ENCODE results near the gene HECTD1. TPM values are rescaled to one million over a fixed set of nuclear protein-coding genes. Genes with fewer than 3 reads are reported as not detected.

HECTD1 gene
- polyA plus RNA-seq (2012; rRNA removed): 43.2 and 48.8 TPM in 2 replicates
- 44.1 and 51.7 TPM in 2 replicates for polyA plus RNA-seq (2012; cell fraction: cytosol; rRNA removed)
- polyA plus RNA-seq (2012; cell fraction: nucleus; rRNA removed): 144 and 147 TPM in 2 replicates

DNA sequence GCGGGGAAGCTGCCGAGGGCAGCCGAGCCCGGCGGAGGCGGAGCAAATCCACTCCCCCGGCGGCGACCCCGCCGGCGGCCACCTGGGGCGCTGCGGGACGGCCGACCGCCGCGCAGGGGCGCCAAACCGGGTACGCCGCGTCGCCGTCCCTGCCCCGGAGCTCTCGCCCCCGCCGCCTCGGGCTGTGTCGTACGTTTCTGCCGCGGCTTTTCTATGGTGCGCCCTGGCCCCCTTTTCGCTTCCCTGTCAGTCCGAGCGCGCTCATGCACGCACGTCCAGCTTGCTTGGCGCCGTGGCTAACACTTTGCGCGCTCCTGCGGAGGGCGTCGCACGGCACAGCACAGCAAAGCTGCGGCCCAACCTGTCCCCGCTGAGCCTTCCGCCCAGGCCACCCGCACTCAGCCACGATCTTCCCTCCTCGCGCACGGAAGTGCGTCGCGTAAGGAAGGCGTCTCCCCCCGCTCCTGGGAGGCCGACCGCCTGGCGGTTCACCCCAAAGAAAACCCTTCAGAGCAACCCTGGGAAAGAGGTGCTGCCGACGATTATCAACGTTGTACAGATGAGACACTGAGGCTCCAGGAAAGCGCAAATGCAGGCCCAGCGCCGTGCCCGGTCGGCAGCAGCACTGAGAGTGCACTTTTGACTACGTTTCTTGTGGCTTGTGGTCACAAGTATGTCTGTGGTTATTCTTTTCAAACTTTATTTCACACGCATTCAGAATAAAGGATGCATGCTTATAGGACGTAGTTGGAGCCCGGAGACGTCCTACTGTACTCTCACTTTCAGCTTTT, at the start of gene HECTD1:
HECTD1 (minus strand) TSS at position 39 of the 791 bp plus-strand sequence. CDS start 1,857 bp downstream, outside the sequence.
- H4K20me1 ChIP-seq (ENCODE audit: insufficient read depth): peaks cover 29% of the 10 kb centered on the region
- POLR2A ChIA-PET: interaction anchor here (0.6 to 2.1 kb wide), 6 partner anchors 9 to 212 kb away, joined by 3 to 12 read pairs (median 4); partner anchors contain the start of genes AP4S1, HEATR5A and STRN3
- H3K9me3 ChIP-seq: no peaks in the 10 kb centered on the region; the same call in 1 of the 2 replicates
- H3K4me3 ChIP-seq (ENCODE audit: low read depth in 2 of 2, low read length in 1 of 2): peak within 1 kb of the TSS; percentile 77 to 87
- no peak; the same call in 1 of the 2 replicates for TF ChIP-seq SIN3A (IDR thresholded peaks at IDR 0.05; ENCODE audit: borderline replicate concordance, low read depth, low read length)
- peak; percentile 54 for TF ChIP-seq YY1 (IDR thresholded peaks at IDR 0.05; ENCODE audit: low read depth)
- TF ChIP-seq, protein P1, sequence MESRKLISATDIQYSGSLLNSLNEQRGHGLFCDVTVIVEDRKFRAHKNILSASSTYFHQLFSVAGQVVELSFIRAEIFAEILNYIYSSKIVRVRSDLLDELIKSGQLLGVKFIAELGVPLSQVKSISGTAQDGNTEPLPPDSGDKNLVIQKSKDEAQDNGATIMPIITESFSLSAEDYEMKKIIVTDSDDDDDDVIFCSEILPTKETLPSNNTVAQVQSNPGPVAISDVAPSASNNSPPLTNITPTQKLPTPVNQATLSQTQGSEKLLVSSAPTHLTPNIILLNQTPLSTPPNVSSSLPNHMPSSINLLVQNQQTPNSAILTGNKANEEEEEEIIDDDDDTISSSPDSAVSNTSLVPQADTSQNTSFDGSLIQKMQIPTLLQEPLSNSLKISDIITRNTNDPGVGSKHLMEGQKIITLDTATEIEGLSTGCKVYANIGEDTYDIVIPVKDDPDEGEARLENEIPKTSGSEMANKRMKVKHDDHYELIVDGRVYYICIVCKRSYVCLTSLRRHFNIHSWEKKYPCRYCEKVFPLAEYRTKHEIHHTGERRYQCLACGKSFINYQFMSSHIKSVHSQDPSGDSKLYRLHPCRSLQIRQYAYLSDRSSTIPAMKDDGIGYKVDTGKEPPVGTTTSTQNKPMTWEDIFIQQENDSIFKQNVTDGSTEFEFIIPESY (IDR thresholded peaks at IDR 0.05; ENCODE audit: borderline replicate concordance, low read depth): no peak
- peak; percentile 62 for TF ChIP-seq GABPA (IDR thresholded peaks at IDR 0.05; ENCODE audit: low read depth)
- TF ChIP-seq CHD2 (IDR thresholded peaks at IDR 0.05; ENCODE audit: low read length, partially characterized antibody): no peak
- TF ChIP-seq TAF1 (IDR thresholded peaks at IDR 0.05; ENCODE audit: borderline replicate concordance, low read depth, low read length): peak; percentile 50; the same call in 1 of the 2 replicates
- no peak for TF ChIP-seq EZH2phosphoT487 (IDR thresholded peaks at IDR 0.05; ENCODE audit: borderline replicate concordance, low read depth)
- no peak for TF ChIP-seq RCOR1 (IDR thresholded peaks at IDR 0.05; ENCODE audit: low read length)
- TF ChIP-seq, protein P2, sequence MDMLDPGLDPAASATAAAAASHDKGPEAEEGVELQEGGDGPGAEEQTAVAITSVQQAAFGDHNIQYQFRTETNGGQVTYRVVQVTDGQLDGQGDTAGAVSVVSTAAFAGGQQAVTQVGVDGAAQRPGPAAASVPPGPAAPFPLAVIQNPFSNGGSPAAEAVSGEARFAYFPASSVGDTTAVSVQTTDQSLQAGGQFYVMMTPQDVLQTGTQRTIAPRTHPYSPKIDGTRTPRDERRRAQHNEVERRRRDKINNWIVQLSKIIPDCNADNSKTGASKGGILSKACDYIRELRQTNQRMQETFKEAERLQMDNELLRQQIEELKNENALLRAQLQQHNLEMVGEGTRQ (IDR thresholded peaks at IDR 0.05; ENCODE audit: borderline replicate concordance, low read depth, low read length): no peak
- TF ChIP-seq NFIC (IDR thresholded peaks at IDR 0.05; ENCODE audit: borderline replicate concordance): no peak
- peak; percentile 36; the same call in 1 of the 2 replicates for TF ChIP-seq ELF1 (IDR thresholded peaks at IDR 0.05)
- peak in 1 of 2 experiments; percentile 19; a peak in 2 of 4 replicates for TF ChIP-seq EP300 (IDR thresholded peaks at IDR 0.05; ENCODE audit: borderline replicate concordance in 1 of 2, low read depth in 1 of 2, low read length in 1 of 2)
- peak; percentile 51; the same call in 1 of the 2 replicates for TF ChIP-seq POLR2AphosphoS5 (IDR thresholded peaks at IDR 0.05; ENCODE audit: low read depth, low read length)
- TF ChIP-seq, protein P3, sequence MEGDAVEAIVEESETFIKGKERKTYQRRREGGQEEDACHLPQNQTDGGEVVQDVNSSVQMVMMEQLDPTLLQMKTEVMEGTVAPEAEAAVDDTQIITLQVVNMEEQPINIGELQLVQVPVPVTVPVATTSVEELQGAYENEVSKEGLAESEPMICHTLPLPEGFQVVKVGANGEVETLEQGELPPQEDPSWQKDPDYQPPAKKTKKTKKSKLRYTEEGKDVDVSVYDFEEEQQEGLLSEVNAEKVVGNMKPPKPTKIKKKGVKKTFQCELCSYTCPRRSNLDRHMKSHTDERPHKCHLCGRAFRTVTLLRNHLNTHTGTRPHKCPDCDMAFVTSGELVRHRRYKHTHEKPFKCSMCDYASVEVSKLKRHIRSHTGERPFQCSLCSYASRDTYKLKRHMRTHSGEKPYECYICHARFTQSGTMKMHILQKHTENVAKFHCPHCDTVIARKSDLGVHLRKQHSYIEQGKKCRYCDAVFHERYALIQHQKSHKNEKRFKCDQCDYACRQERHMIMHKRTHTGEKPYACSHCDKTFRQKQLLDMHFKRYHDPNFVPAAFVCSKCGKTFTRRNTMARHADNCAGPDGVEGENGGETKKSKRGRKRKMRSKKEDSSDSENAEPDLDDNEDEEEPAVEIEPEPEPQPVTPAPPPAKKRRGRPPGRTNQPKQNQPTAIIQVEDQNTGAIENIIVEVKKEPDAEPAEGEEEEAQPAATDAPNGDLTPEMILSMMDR (IDR thresholded peaks at IDR 0.05): peak; percentile 67
- TF ChIP-seq RAD21 (IDR thresholded peaks at IDR 0.05; ENCODE audit: low read length): peak; percentile 48
- peak; percentile 37; the same call in 1 of the 2 replicates for TF ChIP-seq TCF12 (IDR thresholded peaks at IDR 0.05)
- peak; percentile 39 for TF ChIP-seq SMC3 (IDR thresholded peaks at IDR 0.05; ENCODE audit: low read depth, low read length)
- TF ChIP-seq, protein P4, sequence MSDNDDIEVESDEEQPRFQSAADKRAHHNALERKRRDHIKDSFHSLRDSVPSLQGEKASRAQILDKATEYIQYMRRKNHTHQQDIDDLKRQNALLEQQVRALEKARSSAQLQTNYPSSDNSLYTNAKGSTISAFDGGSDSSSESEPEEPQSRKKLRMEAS (IDR thresholded peaks at IDR 0.05; ENCODE audit: low read depth): peak; percentile 94
- H3K9me2 ChIP-seq: no peaks in the 10 kb centered on the region
- H3K4me2 ChIP-seq: peak within 1 kb of the TSS; percentile 93
- H3K27me3 ChIP-seq (ENCODE audit: insufficient read depth): no peaks in the 10 kb centered on the region
- peak within 1 kb of the TSS; percentile 95 to 98 for H3K27ac ChIP-seq (ENCODE audit: low read depth in 2 of 2, low read length in 1 of 2)
- peaks cover 19% of the 10 kb centered on the region for H3F3A ChIP-seq (replicated peaks; ENCODE audit: insufficient read depth)
- H3K79me2 ChIP-seq (ENCODE audit: insufficient read depth): peaks cover 45% of the 10 kb centered on the region
- peak within 1 kb of the TSS; percentile 96 for H3K9ac ChIP-seq
- DNase-seq: peak; percentile 97
- H3K36me3 ChIP-seq (replicated peaks in 1 of 2; ENCODE audit: control insufficient read depth in 1 of 2, insufficient read depth in 2 of 2, low read length in 1 of 2): peaks cover 0 to 9% of the 10 kb centered on the region in 2 experiments
- H2AFZ ChIP-seq (ENCODE audit: low read depth): peak within 1 kb of the TSS; percentile 93
- peaks cover 5 to 18% of the 10 kb centered on the region in 2 experiments for H3K4me1 ChIP-seq (ENCODE audit: control insufficient read depth in 1 of 2, insufficient read depth in 2 of 2, low read depth in 1 of 2, low read length in 1 of 2)
- 12% methylated on average over 10 of the region's 79 CpGs for WGBS (ENCODE audit: low lambda C conversion rate)
- CTCF ChIA-PET: interaction anchor here (0.6 to 2.1 kb wide), 26 partner anchors 9 to 995 kb away, joined by 3 to 8 read pairs (median 4); partner anchors contain the start of genes DTD2, HEATR5A and RNU6-8
